SK-N-SH treated with all-trans-retinoic acid at 6 μM for 48 hours (cell line): ENCODE results near the gene CIDEC.
"Not testable (repeated sequence)": the region's sequence is repeated elsewhere in the genome, so short reads cannot be mapped to it uniquely, and the experiment has no call there.

ENCODE experiments used
- ATAC-seq: fragments of 200-7000 bp; cut with Tn5 transposase; 3 replicates; pipeline ENCODE4 v1.9.1; 2020; ENCODE audit warnings: mild to moderate bottlenecking, moderate library complexity
- ARNTL ChIP-seq: fragments of 450-650 bp; formaldehyde crosslinking; IDR thresholded peaks from 2 replicates; pipeline ENCODE4 v1.5.0; 2020; ENCODE audit warnings: low read depth, mild to moderate bottlenecking, moderate library complexity, borderline replicate concordance
- CREB5 ChIP-seq: fragments of 250-450 bp; sonication (Bioruptor Pico); IDR thresholded peaks from 2 replicates; pipeline ENCODE4 v1.5.1; 2020; ENCODE audit warnings: low read depth, mild to moderate bottlenecking, moderate library complexity
- CSDC2 ChIP-seq: fragments of 250-450 bp; sonication (Bioruptor Pico); IDR thresholded peaks from 2 replicates; pipeline ENCODE4 v1.5.0; 2020; ENCODE audit warnings: mild to moderate bottlenecking, moderate library complexity
- CSRNP3 ChIP-seq: fragments of 250-450 bp; sonication (Bioruptor Pico); IDR thresholded peaks from 2 replicates; pipeline ENCODE4 v1.5.1; 2021; ENCODE audit warnings: mild to moderate bottlenecking, moderate library complexity
- ESRRG ChIP-seq: fragments of 250-450 bp; sonication (Bioruptor Pico); IDR thresholded peaks from 2 replicates; pipeline ENCODE4 v1.6.1; 2021; ENCODE audit warnings: mild to moderate bottlenecking
- GLIS3 ChIP-seq: fragments of 250-450 bp; sonication (Bioruptor Pico); IDR thresholded peaks from 2 replicates; pipeline ENCODE4 v1.5.0; 2020; ENCODE audit warnings: mild to moderate bottlenecking, moderate library complexity
- OSR1 ChIP-seq: fragments of 250-450 bp; sonication (Bioruptor Pico); IDR thresholded peaks from 2 replicates; pipeline ENCODE4 v1.8.0; 2022; ENCODE audit warnings: moderate library complexity, mild to moderate bottlenecking, inconsistent platforms
- PATZ1 ChIP-seq: fragments of 250-450 bp; sonication (Bioruptor Pico); IDR thresholded peaks from 2 replicates; pipeline ENCODE4 v1.8.0; 2020; ENCODE audit warnings: mild to moderate bottlenecking, moderate library complexity, borderline replicate concordance
- POU6F1 ChIP-seq: fragments of 250-450 bp; sonication (Bioruptor Pico); IDR thresholded peaks from 2 replicates; pipeline ENCODE4 v1.8.0; 2021; ENCODE audit warnings: low read depth, mild to moderate bottlenecking, moderate library complexity, borderline replicate concordance
- PPARA ChIP-seq: fragments of 250-450 bp; sonication (Bioruptor Pico); IDR thresholded peaks from 2 replicates; pipeline ENCODE4 v1.5.0; 2020; ENCODE audit warnings: mild to moderate bottlenecking, borderline replicate concordance
- RARB ChIP-seq: fragments of 250-450 bp; sonication (Bioruptor Pico); IDR thresholded peaks from 2 replicates; pipeline ENCODE4 v1.8.0; 2021; ENCODE audit warnings: mild to moderate bottlenecking, moderate library complexity
- SNAI2 ChIP-seq: fragments of 250-450 bp; sonication (Bioruptor Pico); IDR thresholded peaks from 2 replicates; pipeline ENCODE4 v1.5.0; 2020; ENCODE audit warnings: mild to moderate bottlenecking, moderate library complexity
- TCF4 ChIP-seq: fragments of 250-450 bp; sonication (Bioruptor Pico); IDR thresholded peaks from 2 replicates; pipeline ENCODE4 v1.8.0; 2021; ENCODE audit warnings: mild to moderate bottlenecking, moderate library complexity, borderline replicate concordance
- TSHZ2 ChIP-seq: fragments of 250-450 bp; sonication (Bioruptor Pico); IDR thresholded peaks from 2 replicates; pipeline ENCODE4 v1.5.0; 2020; ENCODE audit warnings: mild to moderate bottlenecking, moderate library complexity
- ZC3H10 ChIP-seq: fragments of 250-450 bp; sonication (Bioruptor Pico); IDR thresholded peaks from 2 replicates; pipeline ENCODE4 v1.5.1; 2021; ENCODE audit warnings: mild to moderate bottlenecking, moderate library complexity
- ZFP3 ChIP-seq: fragments of 250-450 bp; sonication (Bioruptor Pico); IDR thresholded peaks from 2 replicates; pipeline ENCODE4 v1.5.0; 2020; ENCODE audit warnings: mild to moderate bottlenecking, moderate library complexity
- ZNF70 ChIP-seq: fragments of 450-650 bp; formaldehyde crosslinking; IDR thresholded peaks from 2 replicates; pipeline ENCODE4 v1.5.0; 2020; ENCODE audit warnings: mild to moderate bottlenecking, moderate library complexity

The CIDEC gene

DNA sequence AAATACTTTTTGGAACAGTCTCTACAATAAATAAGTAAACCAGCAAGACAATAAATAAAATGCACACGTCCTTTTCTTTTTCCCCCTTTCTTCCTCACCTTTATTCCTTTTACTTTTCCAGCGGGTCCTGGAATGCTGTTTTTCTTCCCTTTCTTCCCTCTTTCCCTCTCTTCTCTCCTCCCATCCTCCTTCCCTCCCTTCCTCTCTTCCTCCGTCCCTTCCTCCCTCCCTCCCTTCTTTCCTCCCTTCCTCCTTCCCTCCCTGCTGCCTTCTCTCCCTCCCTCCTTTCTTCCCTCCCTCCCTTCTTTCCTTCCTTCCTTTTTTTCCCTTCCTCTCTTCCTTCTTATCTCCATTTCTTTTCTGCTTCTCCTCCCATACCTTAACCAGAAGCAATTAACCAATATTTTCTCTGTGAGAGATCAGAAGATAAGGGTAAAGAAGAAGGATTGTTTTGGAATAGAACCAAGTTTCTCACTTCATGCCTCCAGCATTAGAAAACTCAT, 19.3 kb upstream of the CIDEC start:
- TF ChIP-seq TCF4 (no peak), OSR1 (no peak), CSDC2 (CRISPR knock-in tag) (no peak), ZC3H10 (CRISPR knock-in tag) (no peak), ZNF70 (CRISPR knock-in tag) (no peak), ARNTL (CRISPR knock-in tag) (no peak), POU6F1 (CRISPR knock-in tag) (no peak), TSHZ2 (CRISPR knock-in tag) (no peak), PPARA (CRISPR knock-in tag) (no peak)
- ATAC-seq: no peak

- ATAC-seq: no peak
- TF ChIP-seq ZC3H10 (CRISPR knock-in tag): no peak
These were observed 18.6 kb upstream of the CIDEC start for GRCh38 chr3:9898467-9899241.

- ATAC-seq: peak; percentile 68
- no peak for TF ChIP-seq CSRNP3 (CRISPR knock-in tag)
- TF ChIP-seq PPARA (CRISPR knock-in tag): no peak
- no peak for TF ChIP-seq ZC3H10 (CRISPR knock-in tag)
- TF ChIP-seq CREB5 (CRISPR knock-in tag): no peak
- TF ChIP-seq ZNF70 (CRISPR knock-in tag): no peak
- TF ChIP-seq CSDC2 (CRISPR knock-in tag): no peak
- TF ChIP-seq PATZ1 (CRISPR knock-in tag): no peak
- TF ChIP-seq ZFP3 (CRISPR knock-in tag): no peak
- TF ChIP-seq RARB (CRISPR knock-in tag): no peak
- no peak for TF ChIP-seq POU6F1 (CRISPR knock-in tag)
- no peak for TF ChIP-seq TSHZ2 (CRISPR knock-in tag)
- no peak for TF ChIP-seq ESRRG (CRISPR knock-in tag)
- TF ChIP-seq TCF4: no peak
- TF ChIP-seq GLIS3 (CRISPR knock-in tag): no peak
- no peak for TF ChIP-seq SNAI2 (CRISPR knock-in tag)
- TF ChIP-seq, all 23 proteins: peak for 0
These were observed 17.6 kb upstream of the CIDEC start for GRCh38 chr3:9897408-9898372.

- not testable (repeated sequence) for ATAC-seq
These were observed 16.8 kb upstream of the CIDEC start for GRCh38 chr3:9896755-9897407.
